Epidermal melanocyte (primary cell): ENCODE results near the gene HIPK2.
"Not testable (repeated sequence)": the region's sequence is repeated elsewhere in the genome, so short reads cannot be mapped to it uniquely, and the experiment has no call there.

Experiments
- DNase-seq: peaks from one replicate; pipeline ENCODE4 v3.0.0; 2011; ENCODE audit warnings: low spot score; ENCODE audit not compliant: insufficient read length

HIPK2 gene

GRCh38 chr7:139571651-139572050, 206.1 kb downstream of the HIPK2 start:
- DNase-seq = no peak

GRCh38 chr7:139571190-139571589, 206.6 kb downstream of the HIPK2 start:
- no peak for DNase-seq

DNA sequence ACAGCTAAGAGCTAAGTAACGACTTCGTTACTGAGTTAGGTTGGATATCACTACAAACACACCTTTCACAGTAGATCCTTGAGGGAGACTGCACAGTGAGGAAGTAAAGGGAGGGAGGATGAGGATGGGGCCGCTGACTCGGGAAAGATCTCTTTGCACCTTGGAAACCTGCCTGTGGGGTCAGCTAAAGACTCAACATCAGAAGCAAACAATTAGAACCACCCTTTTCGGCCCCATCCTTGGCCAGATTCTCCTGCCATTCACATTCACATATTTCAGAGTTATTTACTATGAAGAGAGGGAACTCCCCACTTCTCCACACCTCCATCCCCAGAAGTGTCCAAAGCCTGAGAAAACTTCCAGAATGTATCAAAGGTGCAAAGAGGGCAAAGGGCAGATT, 207.2 kb downstream of the HIPK2 start:
- no peak for DNase-seq

GRCh38 chr7:139570119-139570518, 207.7 kb downstream of the HIPK2 start:
- DNase-seq = no peak

DNA sequence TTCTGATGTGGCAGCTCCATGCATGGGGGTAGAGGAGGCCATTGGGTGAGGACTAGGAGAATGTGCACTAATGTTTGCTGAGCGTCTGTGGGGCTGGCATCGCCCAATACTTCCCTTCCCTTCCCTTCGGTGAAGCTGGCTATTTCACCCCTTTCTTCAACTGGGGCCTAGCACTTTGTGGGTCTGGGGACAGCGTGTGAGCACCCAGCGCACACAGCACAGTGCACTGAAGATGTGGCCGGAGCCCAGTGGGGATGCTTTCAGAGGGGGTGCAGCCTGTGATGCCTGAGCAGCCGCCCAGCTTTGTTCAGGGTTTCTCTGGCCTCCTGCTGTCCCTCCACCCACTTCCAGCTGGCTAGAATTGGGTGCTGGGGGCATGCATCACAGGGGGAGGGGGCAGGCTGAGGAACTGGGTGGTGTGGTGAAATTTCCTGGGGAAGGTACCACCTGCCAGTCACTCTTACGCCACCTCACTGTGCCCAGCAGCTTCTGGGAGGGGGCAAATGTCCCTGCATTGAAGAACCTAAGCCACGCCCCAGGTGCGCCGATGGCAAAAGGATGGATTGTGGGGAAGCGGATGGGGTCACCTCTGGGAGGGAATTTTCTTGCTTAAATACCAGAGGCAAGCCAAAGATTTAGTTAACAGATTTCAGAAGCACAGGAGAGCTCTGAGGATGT, 208.8 kb downstream of the HIPK2 start:
- DNase-seq = no peak

GRCh38 chr7:139568346-139568675, 209.5 kb downstream of the HIPK2 start:
- no peak for DNase-seq

DNA sequence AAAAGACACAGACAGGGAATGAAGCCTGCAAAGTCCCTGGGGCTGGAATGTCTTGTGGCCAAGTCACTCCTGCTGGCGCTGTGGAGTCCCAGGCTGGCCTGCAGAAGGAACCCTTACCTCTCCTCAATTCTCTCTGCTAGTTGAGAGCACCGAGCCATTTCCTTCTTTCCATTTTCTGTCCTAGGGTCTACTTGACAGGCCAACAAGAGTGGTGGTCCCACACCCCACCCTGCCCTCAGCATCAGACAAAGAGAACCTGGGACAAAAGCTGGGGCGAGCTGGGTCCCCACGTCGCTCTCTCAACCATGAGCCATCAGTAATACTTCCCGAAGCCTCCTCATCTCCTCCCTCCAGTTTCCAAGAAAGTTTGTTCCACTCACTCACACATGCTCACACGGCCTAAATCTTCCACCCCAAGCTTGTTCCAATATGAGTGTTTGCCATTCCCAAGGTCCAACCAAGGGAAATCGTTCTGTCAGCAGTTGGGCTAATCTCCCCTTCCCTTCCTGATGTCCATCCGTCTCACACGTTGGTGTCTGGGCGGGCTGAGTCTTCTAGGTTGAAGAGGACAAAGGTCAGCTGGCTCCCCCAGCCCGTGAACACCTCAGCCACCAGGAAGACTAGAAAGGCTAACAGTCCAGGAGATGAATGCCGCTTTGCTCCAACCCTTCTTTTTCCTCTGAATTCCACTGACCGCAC, 210.0 kb downstream of the HIPK2 start:
- DNase-seq = no peak

DNA sequence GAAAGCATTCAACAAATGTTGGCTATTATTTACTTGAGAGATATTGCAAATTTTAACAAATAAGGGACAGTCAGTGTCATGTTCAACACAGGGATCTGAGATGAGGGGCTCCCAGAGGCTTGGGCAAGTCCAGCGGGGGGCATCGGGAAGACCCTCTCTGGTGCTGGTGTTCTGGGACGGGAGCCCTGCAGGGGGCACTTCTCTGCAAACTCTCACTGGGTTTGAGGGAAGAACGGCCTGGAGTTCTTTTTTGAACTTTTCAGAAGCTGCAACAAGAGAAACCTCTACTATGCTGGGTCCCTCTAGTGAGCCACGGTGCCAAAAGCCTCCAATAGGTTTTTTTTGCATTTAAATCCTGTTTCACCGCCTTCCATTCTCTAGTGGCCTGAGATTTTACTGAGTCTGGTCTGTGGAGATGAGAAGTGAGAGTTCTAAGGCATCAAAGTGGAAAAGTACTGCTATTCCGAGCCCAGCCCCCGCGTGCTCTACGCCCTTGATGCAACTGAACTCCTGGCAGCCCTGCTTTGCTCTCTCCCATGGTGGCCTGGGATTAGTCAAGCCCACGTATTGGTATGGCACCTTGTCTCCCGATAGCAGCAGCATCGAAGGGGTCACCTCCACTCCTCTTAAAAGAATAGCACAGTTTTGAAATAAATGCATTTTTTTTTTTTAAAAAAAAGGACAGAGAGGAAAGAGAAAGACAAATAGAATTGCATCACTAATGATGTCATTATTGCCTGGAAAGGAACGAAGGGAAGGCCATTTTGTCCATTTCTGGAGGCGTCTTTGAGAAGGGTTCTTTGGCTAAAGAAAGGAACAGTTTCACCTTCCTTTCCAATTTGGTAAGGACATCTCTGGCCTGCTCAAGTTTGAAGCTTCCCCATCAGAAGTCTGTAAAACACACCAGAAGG, 210.8 kb downstream of the HIPK2 start:
- DNase-seq = no peak

DNA sequence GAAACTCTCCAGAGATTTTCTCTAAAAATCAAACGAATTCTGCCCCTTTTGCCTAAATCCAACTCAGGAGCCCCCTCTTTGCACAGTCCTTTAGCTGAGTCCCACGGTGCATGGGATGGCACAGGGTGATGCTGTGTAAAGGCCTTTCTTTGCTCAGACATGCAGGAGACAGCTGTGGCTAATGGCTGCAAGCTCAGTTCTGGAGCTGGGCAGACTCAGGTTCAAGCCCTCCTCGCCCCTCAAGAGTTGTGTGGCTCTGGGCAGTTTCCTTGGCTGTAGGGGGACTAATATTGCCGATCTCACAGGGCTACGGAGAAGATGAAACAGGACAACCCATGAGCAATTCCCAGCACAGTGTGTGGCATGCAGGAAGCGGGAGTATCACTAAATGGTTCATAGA, 211.7 kb downstream of the HIPK2 start:
- DNase-seq = no peak

- no peak for DNase-seq
Measured at GRCh38 chr7:139563856-139564255, 213.9 kb downstream of the HIPK2 start.

DNA sequence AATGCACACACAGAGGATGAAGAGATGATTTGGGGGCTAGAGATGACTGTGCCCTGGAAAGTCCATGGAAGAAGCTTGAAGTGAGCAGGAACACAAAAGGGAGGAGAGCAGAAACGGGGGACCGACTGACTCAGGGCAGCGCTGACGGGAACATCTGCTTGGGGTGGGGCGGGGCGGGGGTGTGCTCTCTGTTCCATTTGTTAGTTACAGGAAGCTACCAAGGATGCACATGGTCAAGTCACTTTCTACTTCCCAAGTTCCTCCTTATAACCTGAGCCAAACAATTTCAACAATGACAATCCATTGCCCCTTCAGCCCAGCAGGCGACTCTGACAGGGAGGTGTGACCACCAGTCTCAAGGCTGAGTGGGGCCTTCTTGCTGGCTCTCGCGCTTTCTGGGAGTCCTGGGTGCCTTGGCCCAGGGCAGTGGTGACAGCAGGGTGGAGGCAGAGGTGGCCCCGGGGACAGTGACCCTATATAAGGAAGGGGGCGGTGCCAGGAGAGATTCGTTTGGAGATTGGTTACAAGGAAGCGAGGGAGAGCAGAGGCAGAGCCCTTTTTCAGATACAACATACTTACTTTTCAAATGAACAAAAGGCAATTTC, 214.7 kb downstream of the HIPK2 start:
- no peak for DNase-seq

GRCh38 chr7:139562491-139562890, 215.3 kb downstream of the HIPK2 start:
- DNase-seq = no peak

DNA sequence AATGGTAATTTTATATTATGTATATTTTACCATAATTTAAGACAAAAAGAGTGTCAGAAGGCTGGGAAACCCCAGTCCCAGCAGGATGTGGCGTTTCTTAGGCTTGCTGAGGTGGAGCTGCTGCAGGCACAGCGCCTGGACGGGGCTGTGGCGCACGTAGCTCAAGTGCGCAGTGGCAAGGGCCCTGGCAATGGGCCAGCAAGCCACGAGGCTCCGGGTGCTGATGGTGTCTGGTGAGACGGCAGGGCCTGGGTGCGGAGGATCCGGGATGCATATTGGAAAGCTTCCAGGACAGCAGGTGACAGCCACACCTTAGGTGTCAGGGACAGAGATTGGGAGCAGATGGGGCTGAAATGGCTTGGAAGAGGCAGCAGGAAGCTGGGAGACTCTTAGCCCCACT, 217.1 kb downstream of the HIPK2 start:
- DNase-seq = no peak

GRCh38 chr7:139560199-139560598, 217.6 kb downstream of the HIPK2 start:
- DNase-seq = no peak

GRCh38 chr7:139559364-139560105, 218.3 kb downstream of the HIPK2 start:
- DNase-seq = no peak

DNA sequence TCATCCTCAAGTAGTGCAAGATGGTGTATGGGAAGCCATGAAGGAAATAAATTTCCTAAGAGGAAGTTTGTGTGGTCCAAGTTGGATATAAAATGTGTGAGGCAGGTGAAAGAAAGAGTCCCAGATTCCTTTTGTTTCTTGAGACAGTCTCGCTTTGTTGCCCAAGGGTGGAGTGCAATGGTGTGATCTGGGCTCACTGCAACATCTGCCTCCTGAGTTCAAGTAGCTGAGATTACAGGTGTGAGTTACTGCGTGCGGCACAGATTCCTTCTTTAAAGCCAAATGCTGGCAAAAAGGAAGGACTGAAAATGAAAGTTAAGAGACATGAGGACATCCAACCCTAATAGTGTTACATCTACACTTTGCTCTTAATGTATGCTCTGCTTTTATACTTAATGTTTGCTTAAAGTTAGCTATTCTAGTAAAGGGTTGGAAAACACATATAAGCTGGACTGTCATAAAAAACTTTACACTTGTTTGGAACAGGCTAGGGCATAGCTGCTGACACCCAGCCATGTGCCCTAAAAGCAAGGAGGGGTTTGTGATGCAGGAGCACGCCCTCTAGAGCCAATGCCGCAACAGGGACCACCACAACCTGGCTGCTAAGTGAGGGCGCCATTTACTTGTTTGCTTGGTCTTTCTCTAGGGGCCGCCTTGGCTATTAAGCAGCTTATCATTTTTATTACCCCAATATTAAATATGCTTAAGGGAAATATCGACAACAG, 219.8 kb downstream of the HIPK2 start:
- DNase-seq = no peak

GRCh38 chr7:139553991-139554700, 223.7 kb downstream of the HIPK2 start:
- DNase-seq = not testable (repeated sequence)

DNA sequence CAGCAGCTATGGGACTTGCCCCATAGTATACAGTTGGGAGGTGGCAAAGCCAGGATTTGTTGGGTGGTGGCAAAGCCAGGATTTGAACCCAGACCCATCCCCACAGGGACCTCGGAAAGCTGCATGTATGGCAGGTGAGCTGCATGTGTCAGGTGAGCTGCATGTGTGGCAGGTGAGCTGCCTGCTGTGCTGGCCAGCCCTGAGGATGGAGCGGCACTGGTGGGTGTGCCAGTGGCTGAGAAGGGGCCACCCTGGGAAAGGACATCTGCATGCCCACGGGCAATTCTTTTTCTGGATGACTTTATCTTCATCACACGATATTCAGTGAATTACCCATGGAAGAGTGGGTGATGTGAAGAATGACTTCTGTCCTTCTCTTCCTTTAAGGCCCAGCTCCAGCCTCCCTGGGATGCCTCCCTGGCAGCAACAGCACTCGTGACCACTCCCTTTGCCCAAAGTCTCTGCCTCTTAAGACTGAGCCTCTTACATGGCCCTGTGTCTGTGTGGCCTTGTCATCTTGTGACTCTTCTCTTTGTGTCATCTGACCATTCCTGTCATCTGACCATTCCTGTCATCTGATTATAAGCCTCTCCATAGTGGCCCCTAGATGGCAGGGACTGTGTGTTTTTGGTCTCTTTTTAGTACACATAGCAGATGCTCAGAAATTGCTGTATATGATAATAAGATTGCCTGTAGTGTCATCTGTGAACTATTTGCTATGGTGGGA, 229.3 kb downstream of the HIPK2 start:
- DNase-seq = no peak

- no peak for DNase-seq
Measured at GRCh38 chr7:139544645-139545044, 233.2 kb downstream of the HIPK2 start.
